WTC11 (cell line): Measurements from ENCODE around the gene WDR76.

Experiments
- CTCF ChIP-seq: fragments of 200-600 bp; IDR thresholded peaks from 2 replicates; pipeline ENCODE4 v1.8.0; 2022; ENCODE audit warnings: antibody characterized with exemption
- ESRRA ChIP-seq: sonication (generic); formaldehyde crosslinking; IDR thresholded peaks from 2 replicates; pipeline ENCODE4 v1.8.1; 2022; ENCODE audit warnings: mild to moderate bottlenecking, missing genetic modification reagents, borderline replicate concordance

DNA sequence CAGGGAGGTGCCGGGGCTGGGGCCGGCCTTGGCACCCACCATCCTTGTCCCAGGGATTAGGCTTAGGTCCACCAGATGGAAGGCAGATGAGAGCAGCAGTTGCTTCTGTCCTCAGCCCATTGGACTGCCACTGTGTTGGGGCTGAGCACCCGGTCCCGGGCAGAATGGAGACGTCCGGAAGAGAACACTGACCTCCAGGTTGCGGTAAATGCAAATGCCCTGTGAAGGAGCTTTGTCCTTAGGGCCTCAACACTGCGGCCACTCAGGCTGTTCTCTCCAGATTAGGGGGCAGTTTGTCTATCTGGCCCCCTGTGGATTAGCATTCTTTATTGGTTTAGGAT, 26.9 kb upstream of the WDR76 start, which contains the start of gene SERINC4:
- no peak for TF ChIP-seq ESRRA (CRISPR knock-in tag)
- no peak for TF ChIP-seq CTCF
